Adipocyte (in vitro differentiated cells): ENCODE data around the gene LATS2.
A peak's percentile ranks its signal among the peaks of the same experiment; 100 is the strongest.

Experiments used
- DNase-seq: peaks from one replicate; pipeline ENCODE4 v3.0.0-alpha.2; 2015; ENCODE audit warnings: low read depth
- H3K27me3 ChIP-seq: replicated peaks from 2 replicates; pipeline ENCODE4 v1.7.0; 2013; ENCODE audit warnings: mild to moderate bottlenecking, low read length, moderate library complexity; ENCODE audit not compliant: control insufficient read depth, insufficient read depth
- H3K36me3 ChIP-seq: 2 replicates; pipeline ENCODE4 v1.7.0; 2013; ENCODE audit warnings: low read length, mild to moderate bottlenecking, moderate library complexity; ENCODE audit not compliant: control insufficient read depth, insufficient read depth, severe bottlenecking
- H3K4me1 ChIP-seq: 2 replicates; pipeline ENCODE4 v1.7.0; 2013; ENCODE audit warnings: mild to moderate bottlenecking, low read length, moderate library complexity; ENCODE audit not compliant: control insufficient read depth, insufficient read depth
- H3K4me3 ChIP-seq: 2 replicates; pipeline ENCODE4 v1.7.0; 2013; ENCODE audit warnings: mild to moderate bottlenecking, low read length, moderate library complexity
- H3K9ac ChIP-seq: 2 replicates; pipeline ENCODE4 v1.7.0; 2013; ENCODE audit warnings: mild to moderate bottlenecking, low read length, moderate library complexity
- H3K9me3 ChIP-seq: 2 replicates; pipeline ENCODE4 v1.7.0; 2013; ENCODE audit warnings: mild to moderate bottlenecking, low read length, moderate library complexity; ENCODE audit not compliant: control insufficient read depth

The LATS2 gene

DNA sequence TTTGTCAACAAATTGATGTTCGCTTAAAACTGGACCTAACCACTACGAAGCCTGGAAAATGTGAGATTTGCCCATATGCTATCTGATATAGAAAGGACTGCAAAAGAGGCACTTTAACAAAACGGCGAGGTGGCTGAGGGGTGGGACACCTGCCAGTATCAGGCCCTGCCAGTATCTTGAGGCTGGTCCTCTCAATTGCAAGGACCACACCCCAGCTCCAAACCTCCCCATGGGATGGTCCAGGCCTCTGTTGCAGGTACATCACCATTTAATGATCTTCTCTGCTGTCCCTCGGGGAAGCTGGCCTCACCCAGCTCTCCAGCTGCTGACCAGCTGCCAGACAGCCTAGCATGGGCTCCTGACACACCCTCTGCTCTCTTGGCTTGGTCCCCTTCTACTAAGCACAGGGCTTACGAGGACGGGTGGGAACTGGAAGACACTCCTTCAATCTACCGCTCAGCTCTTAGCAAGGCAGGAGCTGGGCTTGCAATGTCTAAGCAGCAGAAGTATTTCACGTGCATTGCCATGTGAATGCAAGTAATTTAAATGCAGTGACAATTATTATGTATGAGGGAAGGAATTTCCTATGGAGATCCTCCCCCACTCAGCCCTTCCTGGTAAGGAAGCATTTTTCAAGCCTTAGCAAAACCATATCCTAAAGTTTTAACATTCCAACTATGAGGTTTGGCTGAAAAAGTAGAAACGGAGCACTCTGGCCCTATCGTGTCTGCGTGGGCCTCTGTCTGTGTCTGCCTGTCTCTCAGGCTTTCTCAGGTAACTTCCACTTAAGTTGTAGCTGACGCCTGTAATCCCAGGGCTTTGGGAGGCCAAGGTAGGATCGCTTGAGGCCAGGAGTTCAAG lies 63.9 kb downstream of the LATS2 start:
- H3K9ac ChIP-seq = peak overlapping the region; percentile 54

DNA sequence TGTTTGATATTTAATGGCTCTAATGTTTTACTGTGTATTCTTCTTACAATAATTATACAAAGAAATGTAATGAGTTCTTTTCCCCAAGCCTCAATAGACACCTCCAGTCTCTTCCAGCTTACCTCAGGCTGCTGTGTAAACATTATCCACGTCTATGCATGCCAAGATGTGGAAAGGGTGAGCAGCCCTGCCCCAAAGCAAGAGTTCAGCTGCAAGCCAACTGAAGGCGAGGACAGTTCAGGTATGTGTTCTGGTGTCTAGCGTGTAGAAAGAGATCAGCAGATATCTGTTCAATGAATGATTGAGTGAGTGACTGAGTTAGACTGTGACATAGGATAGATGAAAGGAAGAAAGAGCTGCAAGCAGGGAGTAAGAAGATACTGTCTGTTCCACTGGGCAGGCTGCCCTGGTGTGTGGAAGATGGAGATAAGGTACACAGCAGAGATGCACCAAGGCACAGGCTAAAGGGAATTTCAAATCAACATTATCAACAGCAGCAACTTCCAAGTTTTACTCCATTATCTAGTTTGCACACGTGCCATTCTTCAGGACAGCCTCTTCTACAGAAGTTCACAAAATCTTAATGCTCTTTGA lies 66.0 kb downstream of the LATS2 start:
- DNase-seq = no peak
- Histone ChIP-seq H3K36me3 (peaks cover 24% of the 10 kb centered on the region), H3K9me3 (no peaks in the 10 kb centered on the region), H3K9ac (no peak overlapping the region), H3K4me1 (peaks cover 29% of the 10 kb centered on the region), H3K27me3 (no peaks in the 10 kb centered on the region), H3K4me3 (no peak overlapping the region)

More for the DNA sequence above, 63.9 kb downstream of the LATS2 start:
- Histone ChIP-seq H3K4me3 (no peak overlapping the region), H3K27me3 (no peaks in the 10 kb centered on the region), H3K4me1 (peaks cover 29% of the 10 kb centered on the region), H3K36me3 (peaks cover 4% of the 10 kb centered on the region), H3K9me3 (peaks cover 5% of the 10 kb centered on the region)
- peak; percentile 94 for DNase-seq

DNA sequence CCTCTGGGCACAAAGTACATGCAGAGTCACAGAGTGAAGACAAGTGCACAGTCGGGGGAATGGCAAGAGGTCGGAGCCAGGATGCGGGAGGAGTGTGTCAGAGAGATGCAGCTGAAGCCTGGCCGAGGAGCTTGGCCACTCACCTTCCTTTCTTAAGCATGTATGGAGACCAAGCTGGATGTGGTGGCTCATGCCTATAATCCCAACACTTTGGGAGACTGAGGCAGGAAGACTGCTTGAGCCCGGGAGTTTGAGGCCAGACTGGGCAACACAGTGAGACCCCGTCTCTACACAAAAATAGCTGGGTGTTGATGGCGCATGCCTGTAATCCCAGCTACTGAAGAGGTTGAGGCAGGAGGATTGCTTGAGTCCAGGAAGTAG lies 67.0 kb downstream of the LATS2 start:
- H3K4me1 ChIP-seq = peaks cover 29% of the 10 kb centered on the region
- H3K9ac ChIP-seq = no peak overlapping the region
- no peaks in the 10 kb centered on the region for H3K9me3 ChIP-seq
- no peaks in the 10 kb centered on the region for H3K27me3 ChIP-seq
- H3K4me3 ChIP-seq = no peak overlapping the region
- peaks cover 32% of the 10 kb centered on the region for H3K36me3 ChIP-seq
- DNase-seq = no peak

DNA sequence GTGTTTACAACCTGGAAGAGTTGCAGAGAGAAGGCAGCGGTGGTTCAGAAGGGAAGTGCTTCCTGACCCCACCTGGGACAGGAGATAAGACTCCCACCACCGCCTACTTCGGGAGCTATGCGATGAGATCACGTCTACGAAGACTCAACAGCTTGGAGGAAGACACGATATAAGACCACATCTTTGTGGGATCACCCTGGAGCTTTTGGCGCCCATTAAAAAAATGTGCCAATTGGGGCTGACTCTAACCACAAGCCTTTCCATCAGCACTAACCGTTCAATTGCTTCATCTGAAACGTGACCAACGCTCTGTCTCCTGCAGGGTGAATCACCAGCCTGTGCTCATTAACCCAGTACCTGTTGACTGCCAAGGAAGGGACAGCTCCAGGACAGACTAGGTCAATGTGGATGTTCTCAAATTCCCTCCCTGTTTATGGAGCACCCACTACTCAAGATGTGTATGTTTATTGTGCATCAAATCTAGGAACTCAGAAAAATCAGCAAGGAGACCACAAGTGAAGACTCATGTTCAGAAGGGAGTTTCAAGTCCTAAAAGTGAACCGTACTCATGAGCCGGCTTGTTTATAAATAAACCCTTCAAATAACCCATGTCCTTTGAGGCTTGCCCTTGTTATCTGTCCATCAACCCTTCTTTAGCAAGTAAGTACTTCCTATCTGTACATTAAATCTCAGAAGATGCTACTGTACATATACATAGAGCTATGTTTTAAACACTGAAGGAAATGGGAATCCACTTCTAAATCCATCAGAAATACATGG lies 67.5 kb downstream of the LATS2 start:
- Histone ChIP-seq H3K27me3 (no peaks in the 10 kb centered on the region), H3K9ac (no peak overlapping the region), H3K4me3 (no peak overlapping the region), H3K4me1 (peaks cover 29% of the 10 kb centered on the region), H3K9me3 (no peaks in the 10 kb centered on the region), H3K36me3 (peaks cover 38% of the 10 kb centered on the region)
- DNase-seq = no peak

DNA sequence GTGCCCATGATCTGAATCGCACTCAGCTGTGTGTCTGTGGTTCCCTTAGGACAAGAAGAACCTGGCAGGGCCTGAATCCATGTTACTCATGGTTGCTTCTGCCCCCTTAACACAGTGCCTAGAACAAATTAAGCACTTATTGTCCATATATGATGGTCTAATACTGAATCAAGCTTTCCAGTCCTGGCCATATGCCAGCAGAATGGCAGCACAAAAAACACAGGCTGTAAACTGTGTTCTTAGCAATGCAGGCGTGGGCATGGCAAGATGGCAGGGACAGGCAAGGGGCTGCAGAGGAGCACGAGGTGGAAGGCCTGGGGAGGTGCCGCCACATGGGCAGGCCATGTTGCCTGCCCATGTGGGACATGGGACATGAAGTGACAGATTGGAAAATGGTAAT lies 68.2 kb downstream of the LATS2 start:
- no peak overlapping the region for H3K9ac ChIP-seq
- no peaks in the 10 kb centered on the region for H3K9me3 ChIP-seq
- no peaks in the 10 kb centered on the region for H3K27me3 ChIP-seq
- H3K4me1 ChIP-seq = peaks cover 27% of the 10 kb centered on the region
- no peak for DNase-seq
- peaks cover 43% of the 10 kb centered on the region for H3K36me3 ChIP-seq
- H3K4me3 ChIP-seq = no peak overlapping the region

DNA sequence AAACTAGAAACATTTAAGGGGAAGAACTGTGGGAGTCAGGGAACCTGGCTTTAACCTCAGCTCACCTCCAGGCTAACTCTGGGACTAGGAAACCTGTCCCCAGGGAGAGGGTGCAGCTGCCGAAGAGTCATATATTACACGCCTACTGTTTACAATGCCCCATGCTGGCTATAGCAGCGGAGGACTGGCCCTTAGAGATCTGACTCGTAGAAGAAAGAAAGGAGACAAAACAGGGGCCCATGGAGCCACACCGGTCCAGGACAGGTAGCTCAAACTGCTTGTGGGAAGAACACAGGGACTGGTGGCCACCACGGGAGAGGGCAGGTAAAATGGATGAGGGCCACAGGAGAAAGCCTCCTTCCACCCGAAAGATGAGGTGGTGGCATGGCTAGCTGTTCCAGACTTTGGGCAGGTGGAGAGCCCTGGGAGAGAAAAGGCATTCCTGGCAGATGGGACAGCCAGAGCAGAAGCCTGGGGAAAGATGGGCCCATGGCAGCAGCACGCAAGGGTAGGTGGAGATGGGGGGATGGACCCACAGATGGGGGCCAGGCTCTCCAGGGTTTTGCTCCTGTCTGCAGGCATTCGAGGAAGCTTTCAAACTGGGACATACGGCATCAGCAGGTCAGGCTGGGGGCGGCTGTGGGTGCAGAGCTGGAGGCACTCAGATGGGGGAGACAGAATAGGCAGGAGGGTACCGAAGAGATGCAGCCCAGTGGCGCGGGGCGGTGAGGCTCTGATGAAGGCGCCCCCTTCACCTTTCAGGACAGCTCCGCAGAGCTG lies 69.5 kb downstream of the LATS2 start:
- H3K27me3 ChIP-seq = no peaks in the 10 kb centered on the region
- no peak overlapping the region for H3K9ac ChIP-seq
- H3K4me1 ChIP-seq = peaks cover 15% of the 10 kb centered on the region
- no peaks in the 10 kb centered on the region for H3K9me3 ChIP-seq
- DNase-seq = no peak
- no peak overlapping the region for H3K4me3 ChIP-seq
- peaks cover 52% of the 10 kb centered on the region for H3K36me3 ChIP-seq

DNA sequence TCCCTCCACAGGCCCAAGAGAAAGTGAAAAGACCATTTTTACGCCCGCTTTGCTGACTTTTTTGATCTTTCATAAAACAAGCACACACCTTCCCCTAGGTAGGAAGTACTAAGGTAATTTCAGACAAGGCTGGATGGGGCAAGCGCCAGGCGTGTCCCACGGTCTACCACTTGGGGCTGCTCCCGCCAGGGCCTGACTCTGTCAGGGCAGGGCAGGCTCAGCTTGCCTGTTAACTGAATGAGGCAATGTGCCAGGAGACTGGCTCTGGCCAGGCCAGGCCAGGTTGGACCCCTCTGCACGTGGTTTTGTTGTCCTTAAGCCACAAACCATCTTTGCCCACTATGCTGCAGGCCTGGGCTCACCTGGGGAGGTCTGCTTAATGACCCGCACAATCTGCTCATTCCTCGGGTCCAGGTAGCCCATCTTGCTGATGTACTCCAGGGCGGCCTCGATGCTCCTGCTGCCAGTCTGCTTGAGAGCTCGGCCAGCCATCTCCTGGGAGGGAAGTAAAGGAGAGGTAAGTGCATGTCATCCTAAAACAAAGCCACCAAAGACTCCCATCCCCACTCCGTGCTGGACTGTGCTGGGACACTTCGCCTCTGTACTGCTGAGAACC lies 70.4 kb downstream of the LATS2 start:
- H3K4me3 ChIP-seq = no peak overlapping the region
- H3K9me3 ChIP-seq = no peaks in the 10 kb centered on the region
- peaks cover 58% of the 10 kb centered on the region for H3K36me3 ChIP-seq
- no peaks in the 10 kb centered on the region for H3K27me3 ChIP-seq
- H3K4me1 ChIP-seq = peaks cover 14% of the 10 kb centered on the region
- no peak for DNase-seq
- no peak overlapping the region for H3K9ac ChIP-seq

DNA sequence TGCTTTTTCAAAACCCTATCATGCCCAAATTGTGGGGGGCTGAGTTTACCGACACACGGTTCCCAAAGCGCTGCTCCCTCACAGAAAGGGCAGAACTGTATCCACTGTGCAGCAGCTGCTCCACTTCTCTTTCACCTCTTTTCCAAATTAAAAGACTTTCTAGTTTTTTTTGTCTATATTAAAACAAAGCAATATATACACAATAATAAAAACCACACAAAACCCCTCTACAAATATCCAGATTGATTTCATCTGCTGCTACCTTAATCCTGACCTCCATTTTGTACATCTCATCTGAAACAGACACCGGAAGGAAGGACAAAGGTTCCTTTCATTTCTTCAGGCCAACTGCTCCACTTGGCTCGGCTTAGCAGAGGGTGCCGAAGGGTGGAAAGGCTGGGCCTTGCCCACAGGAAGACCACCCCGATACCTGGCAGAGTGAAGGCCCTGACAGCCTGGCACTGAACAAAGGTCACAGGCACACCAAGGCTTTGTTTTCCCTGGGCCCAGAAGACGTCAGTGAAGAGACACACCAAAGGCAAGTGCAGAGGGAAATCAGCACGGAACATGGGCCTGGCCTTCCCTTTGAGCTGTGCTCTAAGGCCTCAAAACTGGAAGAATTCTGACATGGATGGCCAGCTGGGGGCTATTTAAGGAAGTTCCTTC lies 71.6 kb downstream of the LATS2 start:
- H3K9ac ChIP-seq = no peak overlapping the region
- DNase-seq = no peak
- H3K9me3 ChIP-seq = no peaks in the 10 kb centered on the region
- H3K36me3 ChIP-seq = peaks cover 65% of the 10 kb centered on the region
- H3K27me3 ChIP-seq = no peaks in the 10 kb centered on the region
- H3K4me3 ChIP-seq = no peak overlapping the region
- peaks cover 14% of the 10 kb centered on the region for H3K4me1 ChIP-seq

DNA sequence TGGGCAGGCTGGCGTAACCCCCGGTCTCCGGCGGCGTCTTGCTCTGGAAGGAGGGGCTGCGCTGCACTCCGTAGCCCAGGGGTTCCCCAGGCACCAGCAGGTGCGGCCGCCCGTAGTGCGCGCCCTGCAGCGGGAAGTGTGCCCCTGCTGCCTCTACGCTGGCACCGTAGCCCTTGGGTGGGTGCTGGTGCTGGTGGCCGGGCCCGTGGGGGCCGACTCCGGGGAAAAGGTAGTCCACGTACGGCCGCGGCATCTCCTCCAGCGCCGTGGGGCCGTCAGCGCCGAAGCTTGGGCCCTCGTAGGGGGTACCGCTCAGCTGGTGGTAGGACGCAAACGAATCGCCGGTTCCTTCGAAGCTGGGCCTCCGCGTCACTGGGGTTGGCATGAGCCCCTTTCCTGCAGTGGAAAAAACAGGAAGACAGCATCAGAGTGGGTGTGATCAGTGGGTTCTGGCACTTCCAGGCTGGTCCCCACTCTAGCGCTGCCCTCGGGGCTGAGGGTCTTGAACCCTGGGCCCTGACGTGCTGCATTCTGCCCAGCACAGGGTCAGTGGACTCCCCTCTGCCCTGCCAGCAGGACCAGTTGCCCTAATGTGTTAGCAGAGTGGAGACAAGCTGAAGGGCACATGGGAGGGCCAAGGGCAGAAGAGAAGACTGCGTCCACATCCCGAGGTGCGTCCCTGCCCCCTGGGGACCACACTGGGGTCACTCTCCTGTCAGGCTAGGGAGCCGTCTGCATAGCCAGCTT lies 72.3 kb downstream of the LATS2 start:
- H3K27me3 ChIP-seq = no peaks in the 10 kb centered on the region
- no peak overlapping the region for H3K9ac ChIP-seq
- H3K4me3 ChIP-seq = no peak overlapping the region
- peaks cover 14% of the 10 kb centered on the region for H3K4me1 ChIP-seq
- peaks cover 64% of the 10 kb centered on the region for H3K36me3 ChIP-seq
- H3K9me3 ChIP-seq = no peaks in the 10 kb centered on the region
- DNase-seq = no peak
